Midbrain (tissue), 1 donor: ENCODE results near the gene GPR142.

Experiments used
- DNase-seq: peaks from one replicate; lab custom pipeline; 2025; lab: John Stamatoyannopoulos, UW

GPR142 gene, protein sequence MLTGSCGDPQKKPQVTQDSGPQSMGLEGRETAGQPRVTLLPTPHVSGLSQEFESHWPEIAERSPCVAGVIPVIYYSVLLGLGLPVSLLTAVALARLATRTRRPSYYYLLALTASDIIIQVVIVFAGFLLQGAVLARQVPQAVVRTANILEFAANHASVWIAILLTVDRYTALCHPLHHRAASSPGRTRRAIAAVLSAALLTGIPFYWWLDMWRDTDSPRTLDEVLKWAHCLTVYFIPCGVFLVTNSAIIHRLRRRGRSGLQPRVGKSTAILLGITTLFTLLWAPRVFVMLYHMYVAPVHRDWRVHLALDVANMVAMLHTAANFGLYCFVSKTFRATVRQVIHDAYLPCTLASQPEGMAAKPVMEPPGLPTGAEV

DNA sequence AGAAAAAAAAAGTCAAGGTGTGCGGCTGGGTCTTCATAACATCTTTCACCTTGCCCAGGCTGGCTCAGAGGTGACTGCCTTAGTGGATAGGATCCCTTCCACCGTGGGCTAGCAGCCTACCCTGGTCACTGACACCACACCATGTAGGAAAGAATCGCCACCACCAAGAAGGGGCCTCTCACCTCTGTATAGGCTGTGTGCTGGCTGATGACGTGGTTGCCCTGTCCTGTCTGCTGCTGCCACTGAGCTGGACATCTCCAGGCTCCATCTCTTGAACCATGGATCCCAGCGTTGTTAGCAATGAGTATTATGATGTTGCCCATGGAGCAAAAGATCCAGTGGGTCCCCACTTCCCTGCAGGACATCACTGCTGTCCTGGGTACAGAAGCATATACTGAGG lies at the start of gene GPR142:
TSS of gene GPR142 (plus strand) at position 301 of the 400 bp plus-strand sequence. CDS start 2,035 bp downstream, outside the sequence.
- no peak for DNase-seq

DNA sequence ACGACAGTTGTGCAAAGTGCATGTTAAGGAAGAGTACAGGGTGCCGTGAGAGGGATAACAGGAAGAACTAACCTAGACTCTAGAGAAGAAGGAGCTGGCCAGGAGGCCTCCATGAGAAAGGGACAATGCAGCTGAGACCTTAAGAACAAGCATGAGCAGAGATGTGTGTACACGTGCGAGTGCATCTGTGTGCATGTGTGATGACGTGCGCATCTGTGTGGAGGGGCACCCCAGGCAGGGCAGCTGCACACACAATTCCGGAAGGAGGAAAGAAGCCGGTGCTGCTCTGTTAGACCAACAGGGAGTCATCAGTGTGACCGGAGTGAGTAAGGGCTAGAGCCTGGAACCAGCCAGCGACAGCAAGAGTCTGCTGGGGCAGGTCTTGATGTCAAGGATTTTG lies 48.9 kb upstream of the GPR142 start:
- DNase-seq, result no peak

DNA sequence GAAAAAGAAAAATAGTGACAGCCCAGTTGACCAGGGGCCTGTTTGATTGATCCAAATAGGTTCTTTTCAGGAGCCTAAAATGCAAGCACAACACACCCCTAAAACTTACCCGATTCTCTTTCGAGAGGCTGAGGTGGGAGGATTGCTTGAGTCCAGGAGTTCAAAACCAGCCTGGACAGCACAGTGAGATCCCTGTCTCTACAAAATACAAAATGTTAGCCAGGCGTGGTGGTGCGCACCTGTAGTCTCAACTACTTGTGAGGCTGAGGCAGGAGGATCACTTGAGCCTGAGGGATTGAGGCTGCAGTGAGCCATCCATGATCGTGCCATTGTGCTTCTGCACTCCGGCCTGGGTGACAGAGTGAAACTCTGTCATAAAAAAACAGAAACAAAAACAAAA lies 42.8 kb upstream of the GPR142 start:
- DNase-seq, result no peak

DNA sequence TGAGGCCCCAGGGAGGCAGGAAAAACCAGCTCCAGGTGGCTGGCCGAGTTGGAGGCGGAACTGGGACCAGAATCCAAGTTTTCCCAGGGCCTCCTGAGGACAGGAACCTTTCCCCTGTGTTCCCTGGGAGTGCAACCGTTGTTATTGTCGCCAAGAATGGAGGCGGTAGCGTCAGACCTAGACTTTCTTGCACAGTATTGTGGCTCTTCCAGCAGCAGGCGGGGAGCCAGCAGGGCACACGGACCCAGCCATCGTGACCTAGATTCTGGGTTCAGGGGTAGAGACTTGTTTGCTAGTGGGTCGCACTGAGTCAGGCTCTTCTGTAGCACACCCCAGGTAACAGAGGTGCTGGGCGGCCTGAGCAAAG lies 41.9 kb upstream of the GPR142 start:
- DNase-seq, result peak; percentile 32

DNA sequence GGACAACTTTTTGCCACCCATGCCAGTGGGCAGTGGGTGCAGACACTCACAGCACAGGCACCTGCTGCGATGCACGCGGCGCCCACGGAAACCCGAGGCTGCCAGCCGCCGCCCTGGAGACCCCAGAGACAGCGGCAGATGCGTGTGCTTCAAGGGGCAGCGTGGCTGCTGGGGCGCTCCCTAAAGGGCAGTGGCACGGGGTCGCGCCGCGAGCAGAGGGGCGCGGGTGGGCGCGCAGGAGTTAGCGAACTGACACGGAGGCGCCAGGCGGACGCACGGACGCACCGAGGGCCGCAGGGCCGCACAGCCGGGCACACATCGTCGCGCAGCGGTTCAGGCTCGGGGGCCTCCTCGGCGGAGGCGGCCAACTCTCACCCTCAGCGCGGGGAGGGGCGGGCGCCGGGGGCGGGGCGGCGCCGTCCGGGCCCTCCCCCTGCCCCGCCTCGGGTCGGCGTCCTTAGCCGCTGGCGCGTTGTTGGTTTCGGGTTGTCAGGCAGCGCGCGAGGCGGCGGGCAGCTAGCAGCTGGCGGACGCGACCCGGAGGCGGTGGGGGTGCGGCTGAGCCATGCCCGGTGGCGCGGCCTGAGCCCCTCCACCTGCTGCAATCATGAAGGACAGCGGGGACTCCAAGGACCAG lies 41.4 kb upstream of the GPR142 start, which contains the start of gene KIF19:
TSS of gene KIF19 (plus strand) at position 484 of the 637 bp plus-strand sequence. CDS start at position 608, 124 bp downstream.
- peak; percentile 68 for DNase-seq

DNA sequence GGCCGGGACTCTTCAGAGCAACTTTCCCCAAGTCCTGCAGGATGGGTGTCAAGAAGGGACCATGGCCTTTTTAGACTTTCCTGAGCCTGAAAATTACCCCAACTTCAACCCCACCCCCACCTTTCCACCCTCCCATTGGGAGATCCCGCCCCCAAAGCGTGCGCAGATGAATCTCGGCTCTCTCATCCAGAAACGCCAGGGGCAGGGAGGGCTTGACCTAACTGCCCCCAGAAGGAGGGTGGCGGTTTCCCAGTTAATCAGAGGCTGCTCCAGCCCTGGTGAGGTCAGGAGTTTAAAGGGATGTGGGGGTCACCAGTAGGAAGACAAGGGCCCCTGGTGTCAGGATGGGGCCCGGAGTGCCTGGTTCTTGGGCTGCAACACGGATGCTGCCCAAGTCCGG lies 40.8 kb upstream of the GPR142 start:
- no peak for DNase-seq

DNA sequence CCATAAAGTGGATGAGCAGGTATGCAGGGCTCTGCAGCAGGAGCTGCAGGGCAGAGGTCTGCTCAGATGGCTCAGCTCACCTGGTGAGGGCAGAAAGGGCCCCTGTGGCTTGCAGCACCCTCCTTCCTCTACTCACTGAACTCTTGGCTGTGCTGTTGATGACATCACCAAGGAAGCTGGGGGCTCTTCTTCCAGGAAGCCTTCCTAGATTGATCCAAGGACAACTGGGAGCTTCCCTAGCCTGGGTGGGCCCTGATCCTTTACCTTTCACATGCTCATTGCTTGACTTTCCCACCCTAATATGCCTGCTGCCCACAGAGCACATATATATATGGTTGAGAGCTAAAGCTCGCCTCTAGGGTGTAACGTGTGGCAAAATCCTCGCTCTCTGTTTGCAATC lies 38.8 kb upstream of the GPR142 start:
- no peak for DNase-seq

DNA sequence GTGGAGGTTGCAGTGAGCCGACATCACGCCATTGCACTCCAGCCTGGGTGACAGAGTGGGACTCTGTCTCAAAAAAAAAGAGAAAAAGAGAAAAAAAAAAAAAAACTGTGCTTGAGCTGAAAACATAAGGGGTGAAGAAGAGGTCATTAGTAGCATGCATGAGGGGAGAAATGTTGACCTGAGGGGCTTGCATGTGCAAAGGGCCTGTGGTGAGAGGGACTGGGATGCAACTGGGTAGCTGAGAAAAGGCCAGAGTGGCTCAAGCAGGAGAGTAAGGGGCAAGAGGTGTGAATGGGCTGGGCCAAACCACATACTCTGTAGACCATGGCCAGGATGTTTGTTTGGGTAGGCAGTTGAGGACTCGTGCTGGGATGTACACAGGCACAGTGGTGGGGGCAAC lies 37.9 kb upstream of the GPR142 start:
- DNase-seq, result no peak

DNA sequence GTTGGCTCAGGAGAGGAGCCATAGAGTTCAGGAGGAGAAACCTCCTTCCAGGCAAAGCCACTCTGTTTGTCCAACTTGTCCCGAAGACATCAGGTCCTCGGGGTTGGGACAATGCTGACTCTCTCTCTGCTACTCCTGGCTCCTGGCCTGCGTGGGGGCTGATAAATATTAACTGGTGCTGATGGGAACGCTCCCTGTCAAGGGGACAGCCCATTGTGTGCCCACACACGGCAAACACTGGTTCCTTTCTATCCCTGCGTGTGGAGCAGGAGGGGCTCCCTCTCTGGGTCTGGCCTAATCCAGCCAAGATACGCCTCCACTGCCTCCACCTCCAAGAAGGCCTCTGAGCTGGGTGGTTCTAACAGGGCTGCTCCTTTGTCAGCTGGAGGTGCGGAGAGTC lies 36.9 kb upstream of the GPR142 start:
- peak; percentile 44 for DNase-seq

DNA sequence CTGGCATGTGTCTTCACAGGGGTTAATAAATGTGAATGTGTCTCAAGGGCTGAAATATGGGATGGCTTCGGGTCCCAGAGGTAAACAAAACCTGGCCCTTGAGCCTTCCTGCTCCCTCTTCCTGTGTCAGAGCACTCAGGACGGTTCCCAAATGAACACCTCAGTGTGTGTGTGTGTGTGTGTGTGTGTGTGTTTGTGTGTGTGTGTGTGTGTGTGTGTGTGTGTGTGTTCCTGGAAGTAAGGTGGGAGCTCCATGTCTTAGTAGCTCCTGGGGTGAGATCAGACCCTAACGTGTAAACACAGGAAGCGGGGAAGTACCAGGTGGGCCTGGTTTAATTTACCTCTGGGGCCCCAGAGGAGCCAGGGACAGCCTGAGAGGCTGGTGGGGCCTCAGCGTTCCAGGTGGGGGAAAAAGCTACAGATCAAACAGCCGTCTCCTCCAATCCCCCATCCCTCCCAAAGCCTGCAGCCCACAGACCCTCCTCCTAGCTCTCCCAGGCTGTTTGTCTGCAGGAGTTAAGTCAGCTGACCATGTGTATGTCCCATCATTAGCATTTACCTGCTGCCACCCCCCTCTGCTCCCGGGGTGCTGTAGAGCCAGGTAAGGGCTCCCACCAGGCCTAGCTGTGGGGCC lies 35.2 kb upstream of the GPR142 start:
- DNase-seq, result no peak

DNA sequence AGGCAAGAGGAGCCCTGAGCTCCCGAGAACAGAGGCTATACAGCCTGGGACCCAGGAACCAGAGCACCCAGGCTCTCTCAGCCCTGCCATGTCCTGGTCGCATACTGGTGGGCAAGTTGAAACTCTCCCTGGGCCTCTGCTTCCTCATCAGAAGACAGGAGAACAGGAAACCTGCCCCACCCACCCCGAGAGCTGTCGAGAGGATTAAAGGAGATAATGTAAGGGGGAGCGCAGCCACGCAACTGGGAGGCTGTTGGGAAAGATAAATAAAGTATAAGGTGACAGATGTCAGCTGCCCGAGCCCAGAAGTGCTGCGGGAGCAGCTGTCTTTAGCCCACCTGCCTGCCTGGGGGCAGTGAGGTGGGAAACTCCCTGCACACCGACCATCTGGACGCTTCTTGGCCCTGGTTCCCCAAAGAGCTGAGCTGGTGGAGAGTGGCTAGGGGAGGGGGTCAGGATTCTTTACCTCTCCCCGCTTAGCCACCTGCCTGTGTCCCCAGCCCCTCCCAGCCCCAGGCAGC lies 34.5 kb upstream of the GPR142 start:
- DNase-seq, result no peak

DNA sequence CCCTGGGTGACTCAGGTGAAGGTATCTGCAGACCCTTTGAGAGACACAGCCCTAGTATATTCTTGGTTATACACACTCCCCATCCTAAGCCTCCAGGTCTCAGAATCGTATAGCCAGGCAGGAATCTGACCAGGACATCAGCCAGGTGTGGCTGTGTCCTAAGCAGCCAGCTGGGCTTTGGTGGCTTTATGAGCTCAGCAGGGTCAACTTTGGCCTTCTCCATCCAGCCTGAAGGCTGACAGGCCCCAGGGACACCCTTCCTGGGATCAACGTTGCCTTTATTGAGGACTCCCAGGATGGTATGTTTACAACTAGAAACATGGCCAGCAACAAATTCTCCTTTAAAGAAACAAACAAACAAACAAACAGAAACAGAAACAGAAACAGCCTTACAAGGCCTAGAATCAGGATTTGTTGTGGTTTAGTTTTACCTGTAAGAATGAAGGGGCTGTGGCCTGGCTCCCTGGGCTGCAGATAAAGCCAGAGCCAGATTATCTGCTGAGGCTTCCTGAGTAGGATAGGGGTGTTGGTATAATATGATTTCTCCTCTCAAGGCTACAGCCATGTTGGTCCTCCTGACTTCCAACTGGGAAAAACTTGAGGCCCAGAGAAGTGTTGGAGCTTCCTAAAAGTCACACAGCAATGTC lies 32.8 kb upstream of the GPR142 start:
- DNase-seq, result no peak

DNA sequence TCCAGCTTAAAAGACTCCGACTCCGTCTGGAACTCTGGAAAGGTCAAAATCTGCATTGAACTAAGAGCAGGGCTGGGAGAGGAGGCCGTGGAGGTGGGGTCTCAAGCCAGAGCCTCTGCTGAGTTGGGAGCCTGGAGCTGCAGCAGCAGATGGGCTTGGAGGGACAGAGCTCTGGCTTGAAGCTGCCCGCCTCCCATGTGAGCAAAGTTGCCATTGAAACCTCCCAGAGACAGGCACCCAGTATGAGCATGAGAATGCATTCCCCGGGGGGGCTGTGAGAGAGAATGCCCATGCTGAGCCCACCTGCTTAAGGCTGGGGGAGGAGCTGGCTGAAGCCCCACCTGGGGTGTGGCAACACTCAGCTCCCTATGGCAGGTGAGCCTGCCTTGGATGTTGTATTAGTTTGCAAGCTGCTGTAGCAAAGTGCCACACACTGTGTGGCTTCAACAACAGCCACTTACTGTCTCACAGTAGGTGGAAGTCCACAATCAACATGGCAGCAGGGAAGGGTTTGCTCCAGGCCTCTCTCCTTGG lies 31.7 kb upstream of the GPR142 start:
- DNase-seq, result no peak

DNA sequence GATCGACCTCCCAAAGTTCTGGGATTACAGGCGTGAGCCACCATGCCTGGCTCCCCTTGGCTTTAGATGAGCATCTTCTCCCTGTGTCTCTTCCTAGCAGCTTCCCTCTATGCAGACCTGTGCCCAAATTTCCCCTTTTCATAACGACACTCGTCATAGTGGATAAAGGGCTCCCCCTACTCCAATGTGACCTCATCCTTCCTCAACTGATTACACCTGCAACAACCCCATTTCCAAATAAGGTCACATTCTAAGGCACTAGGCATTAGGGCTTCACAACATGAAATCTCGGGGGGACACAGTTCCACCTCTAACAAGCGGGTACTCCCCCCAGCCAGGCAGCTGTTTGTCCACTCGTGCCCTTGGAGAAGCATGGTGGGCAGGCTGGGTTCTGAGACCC lies 31.0 kb upstream of the GPR142 start:
- DNase-seq, result no peak

DNA sequence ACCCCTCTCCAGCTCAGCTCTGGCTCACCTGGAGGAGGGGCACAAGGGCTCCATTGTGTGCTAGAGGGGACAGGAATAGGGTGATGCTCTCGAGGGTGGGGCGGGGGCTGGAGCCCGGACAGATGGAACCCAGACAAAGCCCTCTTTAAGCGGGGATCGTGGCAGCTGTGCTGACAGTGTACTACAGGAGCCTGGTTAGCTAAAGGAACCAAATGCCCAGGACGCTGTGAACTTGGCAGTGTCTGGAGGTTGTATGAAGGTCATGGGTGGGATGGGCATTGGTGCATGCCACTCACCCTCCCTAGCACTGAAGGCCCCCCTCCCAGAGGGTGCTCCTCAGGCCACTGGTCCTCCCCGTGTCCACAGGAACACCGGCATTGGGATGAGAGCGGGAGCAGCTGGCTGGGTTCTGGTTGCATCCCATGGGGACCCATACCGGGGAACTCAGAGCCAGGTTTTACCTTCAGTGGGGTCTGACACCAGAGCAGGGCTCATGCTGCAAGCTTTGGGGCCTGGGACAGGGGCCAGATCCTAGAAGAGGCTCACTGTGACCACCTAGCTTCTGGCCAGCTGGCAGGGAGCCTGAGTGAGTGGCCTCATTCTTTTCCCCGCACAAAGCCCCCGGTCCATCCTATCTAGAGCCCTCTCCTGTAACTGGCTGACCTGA lies 29.3 kb upstream of the GPR142 start:
- DNase-seq, result peak; percentile 74

DNA sequence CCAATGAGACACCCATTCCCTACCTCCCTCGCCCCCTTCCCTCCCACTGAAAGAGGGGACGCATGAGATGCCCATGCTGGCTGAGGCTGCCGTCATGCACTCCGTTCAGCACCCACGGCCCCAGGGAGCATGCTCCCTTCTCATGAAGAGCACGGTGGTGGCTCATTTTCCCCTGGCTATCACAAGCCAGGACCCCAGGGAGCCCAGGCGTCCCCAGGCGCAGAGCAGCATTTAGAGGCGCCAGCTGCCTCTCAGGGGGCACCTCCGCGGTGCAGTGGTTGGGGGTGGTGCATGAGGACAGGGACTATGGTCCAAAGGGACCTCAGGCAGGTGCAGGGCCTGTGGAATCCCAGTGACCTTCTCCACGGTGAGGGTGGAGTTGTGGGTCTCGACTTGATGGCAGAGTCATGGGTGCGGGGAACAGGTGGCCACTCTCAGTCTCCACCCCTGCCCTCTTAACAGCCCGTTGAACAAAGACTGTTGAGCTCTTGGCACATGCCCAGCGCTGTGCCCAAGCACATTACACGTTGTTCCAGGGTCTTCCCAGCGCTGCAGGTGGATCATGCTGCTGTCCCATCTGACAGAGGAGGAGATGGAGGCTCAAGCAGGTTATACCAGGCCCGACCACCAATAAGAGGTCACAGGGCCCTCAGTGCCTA lies 27.6 kb upstream of the GPR142 start:
- no peak for DNase-seq

DNA sequence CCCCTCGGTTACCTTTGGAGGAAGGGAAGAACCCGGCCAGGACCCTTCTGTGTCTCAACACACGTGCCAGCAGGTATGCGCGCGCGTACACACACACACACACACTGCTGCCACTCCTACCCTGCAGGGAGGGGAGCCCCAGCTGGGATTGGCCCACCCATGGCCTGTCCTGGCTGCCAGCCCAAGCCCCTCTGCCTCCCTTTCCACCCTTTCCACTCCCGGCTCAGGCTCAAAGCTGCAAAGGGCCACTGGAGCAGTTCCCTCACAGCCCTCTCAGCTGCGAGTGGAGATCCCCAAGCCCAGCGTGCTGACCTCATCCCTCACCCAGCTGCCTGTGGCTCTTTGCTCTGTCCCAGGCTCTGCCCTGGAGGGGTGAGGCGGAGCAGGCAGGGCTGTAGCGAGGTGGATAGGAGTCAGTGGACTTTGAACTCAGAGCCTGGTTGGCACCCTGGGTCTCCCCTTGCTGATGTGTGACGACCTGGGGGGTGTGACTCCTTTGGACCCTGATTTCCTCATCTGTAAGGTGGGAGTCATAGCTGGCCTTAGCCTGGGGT lies 26.8 kb upstream of the GPR142 start:
- peak; percentile 62 for DNase-seq

DNA sequence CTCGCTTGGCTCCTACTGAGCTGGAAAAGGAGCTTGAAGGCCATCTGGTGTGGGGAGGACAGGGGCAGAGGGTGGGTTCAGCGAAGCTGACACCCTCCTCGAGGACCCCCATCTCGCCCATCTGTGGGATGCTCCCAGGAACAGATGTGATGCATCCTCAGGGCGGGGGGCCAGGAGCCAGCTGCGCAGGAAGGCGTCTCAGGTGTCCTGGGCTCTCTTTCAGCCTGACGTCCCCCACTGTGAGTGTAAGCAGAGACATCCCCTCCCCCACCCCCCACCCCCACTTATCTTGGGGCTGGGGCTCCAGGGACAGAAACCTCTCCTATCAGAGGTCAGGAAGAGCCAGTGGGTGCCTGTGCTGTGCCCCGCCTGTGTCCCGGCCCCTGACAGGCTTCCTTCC lies 25.1 kb upstream of the GPR142 start:
- no peak for DNase-seq

DNA sequence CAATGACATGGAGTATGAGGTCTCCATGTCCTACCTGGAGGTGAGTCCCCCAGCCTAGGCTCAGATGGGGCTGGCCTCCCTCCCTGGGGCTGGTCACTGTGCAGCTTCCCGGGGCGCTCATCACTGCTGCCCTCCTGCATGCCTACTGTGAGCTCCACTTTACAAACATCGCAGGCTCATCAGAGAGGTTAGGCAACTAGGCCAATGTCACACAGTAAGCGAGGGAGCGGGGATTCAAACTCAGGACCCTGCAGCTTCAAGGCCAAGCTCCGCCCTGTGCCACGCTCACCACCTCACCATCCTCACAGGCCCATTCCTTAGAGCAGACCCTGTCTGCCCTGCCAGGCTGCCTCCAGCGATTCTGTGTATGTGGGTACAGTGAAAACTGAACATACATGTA lies 24.2 kb upstream of the GPR142 start:
- no peak for DNase-seq

DNA sequence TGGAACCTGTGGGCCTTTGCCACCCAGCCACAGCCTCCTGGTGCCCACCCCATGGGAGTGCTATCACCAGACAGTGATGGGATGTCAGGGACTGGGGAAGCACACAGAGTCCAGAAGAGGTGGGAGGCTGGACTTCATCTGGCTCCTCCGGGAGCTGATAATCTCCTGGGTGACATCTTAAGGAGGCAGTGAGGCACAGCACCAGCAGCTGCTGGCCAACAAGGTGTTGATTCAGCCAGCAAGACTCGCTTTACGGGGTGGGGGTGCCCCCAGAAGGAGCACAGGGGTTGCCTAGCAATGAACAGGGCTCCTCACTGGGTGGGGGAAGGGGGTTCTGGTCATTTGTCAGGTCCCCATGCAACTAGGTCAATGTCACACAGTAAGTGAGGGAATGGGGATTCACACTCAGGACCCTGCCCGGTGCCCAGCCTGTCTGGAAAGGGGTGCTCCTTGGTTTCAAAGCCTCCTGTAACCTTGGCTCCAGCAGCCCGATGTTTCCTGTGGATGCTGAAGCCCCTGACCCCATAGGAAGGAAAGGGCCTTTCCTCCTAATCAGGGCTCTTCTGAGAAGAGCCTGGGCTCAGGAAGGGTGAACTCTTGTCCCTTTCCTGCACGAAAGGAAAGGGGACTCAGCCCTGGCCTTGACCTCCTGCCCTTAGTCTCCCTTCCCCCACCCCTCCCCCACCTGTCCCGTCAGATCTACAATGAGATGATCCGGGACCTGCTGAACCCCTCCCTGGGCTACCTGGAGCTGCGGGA lies 23.6 kb upstream of the GPR142 start:
- DNase-seq, result no peak
